PC-3 (cell line): ENCODE results near the gene NFIC. TPM values are rescaled to one million over a fixed set of nuclear protein-coding genes. Genes with fewer than 3 reads are reported as not detected.

Experiments
- ATAC-seq: fragments of 200-7000 bp; cut with Tn5 transposase; 2 replicates; pipeline ENCODE4 v1.9.1; 2020; ENCODE audit warnings: mild to moderate bottlenecking, moderate library complexity
- BruUV-seq: library from RNA; stranded (reverse); fragments of 400-500 nt; replicated peaks from 2 replicates; lab custom pipeline; 2021; lab: Mats Ljungman, UMichigan
- CTCF ChIA-PET: fragments of 300-600 bp; sonication (Branson Sonifier 250); formaldehyde crosslinking; loops from one replicate; lab custom pipeline; 2022; ENCODE audit warnings: antibody characterized with exemption; lab: Charles Lee
- POLR2A ChIA-PET: fragments of 300-600 bp; sonication (Branson Sonifier 250); formaldehyde crosslinking; loops from one replicate; lab custom pipeline; 2022; ENCODE audit warnings: antibody characterized with exemption; ENCODE audit not compliant: unreplicated experiment; lab: Charles Lee
- DNase-seq: peaks from one replicate; pipeline ENCODE4 v3.0.0-alpha.2; 2015
- H2AFZ ChIP-seq: fragments of 300-600 bp; sonication (generic); 2 replicates; pipeline ENCODE4 v1.6.0; 2016; ENCODE audit warnings: antibody characterized with exemption, low read length
- H3F3A ChIP-seq: fragments of 300-600 bp; sonication (generic); one replicate; pipeline ENCODE4 v1.6.0; 2017; ENCODE audit warnings: antibody characterized with exemption, low read length, control low read depth, mild to moderate bottlenecking; ENCODE audit not compliant: unreplicated experiment
- H3K27ac ChIP-seq: fragments of 300-600 bp; sonication (generic); 2 replicates; pipeline ENCODE4 v1.5.1; 2016; ENCODE audit warnings: mild to moderate bottlenecking, low read length
- H3K27me3 ChIP-seq: fragments of 300-600 bp; sonication (generic); 2 replicates; pipeline ENCODE4 v1.6.1; 2016; ENCODE audit warnings: low read length, mixed read lengths
- H3K36me3 ChIP-seq: fragments of 300-600 bp; sonication (generic); 2 replicates; pipeline ENCODE4 v1.6.1; 2016; ENCODE audit warnings: low read depth, mixed run types, low read length, mixed read lengths
- H3K4me1 ChIP-seq: fragments of 300-600 bp; sonication (generic); 2 replicates; pipeline ENCODE4 v1.5.1; 2016; ENCODE audit warnings: low read length; ENCODE audit not compliant: insufficient read depth
- H3K4me2 ChIP-seq: fragments of 300-600 bp; sonication (generic); 2 replicates; pipeline ENCODE4 v1.6.0; 2016; ENCODE audit warnings: low read length
- H3K4me3 ChIP-seq: fragments of 300-600 bp; sonication (generic); 2 replicates; pipeline ENCODE4 v1.5.1; 2016; ENCODE audit warnings: mild to moderate bottlenecking, low read length, mixed read lengths
- H3K79me2 ChIP-seq: fragments of 300-600 bp; sonication (generic); 2 replicates; pipeline ENCODE4 v1.6.1; 2017; ENCODE audit warnings: low read length, mixed read lengths
- H3K9ac ChIP-seq: fragments of 300-600 bp; sonication (generic); 2 replicates; pipeline ENCODE4 v1.6.0; 2016; ENCODE audit warnings: mild to moderate bottlenecking, low read length
- H3K9me2 ChIP-seq: fragments of 300-600 bp; sonication (generic); replicated peaks from 2 replicates; pipeline ENCODE4 v1.6.1; 2016; ENCODE audit warnings: mixed run types, low read length, mixed read lengths
- H3K9me3 ChIP-seq: fragments of 300-600 bp; sonication (generic); 2 replicates; pipeline ENCODE4 v1.6.1; 2016; ENCODE audit warnings: low read length, mixed read lengths
- H4K20me1 ChIP-seq: fragments of 300-600 bp; sonication (generic); 2 replicates; pipeline ENCODE4 v1.6.1; 2016; ENCODE audit warnings: low read length, mixed read lengths
- CTCF ChIP-seq: fragments of 300-600 bp; sonication (generic); conservative IDR thresholded peaks from 2 replicates; pipeline ENCODE4 v1.5.1; 2017; ENCODE audit warnings: antibody characterized with exemption, low read depth, mild to moderate bottlenecking, low read length
- EZH2 ChIP-seq: fragments of 300-600 bp; sonication (generic); IDR thresholded peaks from one replicate; pipeline ENCODE4 v1.6.1; 2017; ENCODE audit warnings: antibody characterized with exemption, mild to moderate bottlenecking, low read length; ENCODE audit not compliant: unreplicated experiment
- EZH2phosphoT487 ChIP-seq: fragments of 300-600 bp; sonication (generic); IDR thresholded peaks from 2 replicates; pipeline ENCODE4 v1.6.1; 2018; ENCODE audit warnings: mild to moderate bottlenecking, antibody characterized with exemption, low read length, borderline replicate concordance
- intact Hi-C: fragments of 100-400 bp; cut with micrococcal nuclease; formaldehyde crosslinking; loops from 2 replicates; pipeline ENCODE4 v1.9.0; 2023
- total RNA-seq: library from RNA; depleted of rRNA; stranded (reverse); fragments of >200 nt; gene quantifications from 2 replicates; pipeline ENCODE4 v1.2.3, GENCODE V29; 2014

NFIC gene
- total RNA-seq, 1 experiment from 2014 or later, result 31.7 TPM

GRCh38 chr19:3433805-3434540 is 67.6 kb downstream of the NFIC start:
- Histone ChIP-seq H3K4me3 (no peak overlapping the region), H4K20me1 (no peaks in the 10 kb centered on the region), H3F3A (no peaks in the 10 kb centered on the region), H3K36me3 (peaks cover 3% of the 10 kb centered on the region), H2AFZ (peak overlapping the region; percentile 87; the same call in 1 of the 2 replicates), H3K9me2 (no peaks in the 10 kb centered on the region), H3K27me3 (no peaks in the 10 kb centered on the region), H3K27ac (0 out of 2 replicates have a peak overlapping the region, but pooled peaks have one; percentile 78), H3K9me3 (no peaks in the 10 kb centered on the region), H3K79me2 (no peaks in the 10 kb centered on the region), H3K4me2 (no peak overlapping the region), H3K4me1 (peaks cover 11% of the 10 kb centered on the region; the same call in 1 of the 2 replicates), H3K9ac (peak overlapping the region; percentile 85; the same call in 1 of the 2 replicates)
- intact Hi-C loops, result no loop called here
- no TSS peak for BruUV-seq
- no peak for TF ChIP-seq CTCF
- TF ChIP-seq EZH2phosphoT487, result no peak
- TF ChIP-seq EZH2, result no peak
- no peak for DNase-seq
- ChIA-PET POLR2A (no interaction called here), CTCF (no interaction called here)
- no peak for ATAC-seq

- BruUV-seq, result TSS peak; percentile 33
- Histone ChIP-seq H3K9ac (peak overlapping the region; percentile 85), H3F3A (no peaks in the 10 kb centered on the region), H3K9me2 (no peaks in the 10 kb centered on the region), H3K27me3 (no peaks in the 10 kb centered on the region), H3K36me3 (peaks cover 3% of the 10 kb centered on the region), H3K4me2 (peak overlapping the region; percentile 82), H3K79me2 (no peaks in the 10 kb centered on the region), H3K4me3 (peak overlapping the region; percentile 63), H3K9me3 (no peaks in the 10 kb centered on the region), H4K20me1 (no peaks in the 10 kb centered on the region), H2AFZ (peak overlapping the region; percentile 87), H3K27ac (peak overlapping the region; percentile 78), H3K4me1 (peaks cover 11% of the 10 kb centered on the region; the same call in 1 of the 2 replicates)
- intact Hi-C loops, result no loop called here
- TF ChIP-seq CTCF, result no peak
- no peak for TF ChIP-seq EZH2phosphoT487
- TF ChIP-seq EZH2, result no peak
- DNase-seq (peak; percentile 90), ATAC-seq (peak; percentile 98)
- POLR2A ChIA-PET, result no interaction called here
- CTCF ChIA-PET, result no interaction called here
Measured at GRCh38 chr19:3434630-3435553, 68.5 kb downstream of the NFIC start.
